ENCODE measurements around the gene TSPAN15.
"Not testable (repeated sequence)": the region's sequence is repeated elsewhere in the genome, so short reads cannot be mapped to it uniquely, and the experiment has no call there.

The TSPAN15 gene

DNA sequence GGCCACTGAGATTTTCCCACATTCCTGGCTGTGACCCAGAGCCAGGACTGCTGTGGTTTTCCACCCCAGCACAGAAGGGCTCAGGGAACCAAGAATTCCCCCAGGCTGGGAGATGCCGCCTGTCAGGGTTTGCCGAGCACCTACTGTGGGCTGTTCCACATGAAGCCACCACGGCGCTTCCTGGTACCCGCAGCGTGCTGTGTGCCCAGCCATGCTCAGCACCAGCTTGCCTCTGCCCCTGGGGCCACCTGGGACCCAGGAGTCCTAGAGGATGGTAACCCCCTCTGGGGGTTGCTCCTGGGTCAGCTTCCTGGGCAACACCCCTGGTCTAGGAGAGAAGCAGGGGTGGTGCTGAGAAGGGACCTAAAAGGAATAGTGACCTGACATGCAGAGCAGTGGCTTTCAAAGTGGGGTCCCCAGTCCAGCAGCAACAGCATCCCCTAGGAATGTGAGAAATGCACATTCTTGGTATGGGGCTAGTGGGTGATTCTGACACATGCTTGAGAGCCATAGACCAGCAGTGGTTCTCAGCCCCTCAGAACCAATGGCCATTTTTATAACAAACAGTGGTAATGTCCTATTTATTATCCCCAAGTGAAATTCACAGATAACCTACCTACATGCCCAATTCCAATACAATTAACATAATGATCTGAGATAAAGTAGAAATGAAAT, 53.4 kb downstream of the TSPAN15 start:
- no peak for DNase-seq

DNA sequence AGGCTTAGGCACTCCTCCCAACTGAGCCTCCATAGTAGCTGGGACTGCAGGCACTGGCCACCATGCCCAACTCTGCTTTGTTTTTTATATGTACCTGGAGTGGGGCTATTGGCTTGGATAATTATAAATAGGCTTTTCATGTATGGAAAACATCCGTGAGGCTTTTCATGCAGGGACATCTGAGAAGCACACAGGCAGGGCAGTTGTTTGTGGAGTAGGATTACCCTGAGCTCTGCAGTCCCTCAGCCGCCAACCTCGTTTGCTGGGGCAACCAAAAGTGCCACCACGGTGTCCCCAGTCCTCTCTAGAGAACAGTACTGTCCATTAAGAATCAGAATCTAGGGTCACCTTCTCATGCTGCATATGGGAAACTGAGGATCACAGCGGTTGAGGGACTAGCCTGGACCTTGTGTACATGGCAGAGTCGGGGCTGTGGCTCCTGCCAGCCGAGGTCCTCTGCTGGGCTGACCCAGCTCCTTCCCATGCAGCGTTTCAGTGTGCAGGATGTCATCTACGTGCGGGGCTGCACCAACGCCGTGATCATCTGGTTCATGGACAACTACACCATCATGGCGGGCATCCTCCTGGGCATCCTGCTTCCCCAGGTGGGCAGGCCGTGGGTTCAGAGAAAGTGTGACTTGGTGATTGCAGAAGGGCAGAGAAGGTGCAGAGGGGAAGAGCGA, 54.5 kb downstream of the TSPAN15 start:
- DNase-seq: no peak

GRCh38 chr10:69506487-69506833, 55.2 kb downstream of the TSPAN15 start:
- no peak for DNase-seq

- DNase-seq: peak; percentile 9
Observed at GRCh38 chr10:69506834-69507713, 55.8 kb downstream of the TSPAN15 start.

- DNase-seq: no peak
Observed at GRCh38 chr10:69508738-69509340, 57.6 kb downstream of the TSPAN15 start.

DNA sequence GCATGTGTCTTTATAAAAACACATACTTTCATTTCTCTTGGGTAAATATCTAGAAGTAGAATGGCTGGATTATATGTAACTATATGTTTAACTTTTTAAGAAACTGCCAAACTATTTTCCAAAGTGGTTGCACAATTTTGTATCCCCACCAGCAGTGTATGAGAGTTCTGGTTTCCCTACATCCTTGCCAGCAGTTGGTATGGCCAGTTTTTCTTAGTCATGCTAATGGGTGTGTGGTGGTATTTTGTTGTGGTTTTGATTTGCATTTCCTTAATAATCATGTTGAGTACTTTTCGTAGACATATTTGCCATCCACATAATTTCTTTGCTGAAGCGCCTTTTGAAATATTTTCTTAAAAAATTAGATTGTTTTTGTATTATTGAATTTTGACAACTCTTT, 61.6 kb downstream of the TSPAN15 start:
- no peak for DNase-seq

DNA sequence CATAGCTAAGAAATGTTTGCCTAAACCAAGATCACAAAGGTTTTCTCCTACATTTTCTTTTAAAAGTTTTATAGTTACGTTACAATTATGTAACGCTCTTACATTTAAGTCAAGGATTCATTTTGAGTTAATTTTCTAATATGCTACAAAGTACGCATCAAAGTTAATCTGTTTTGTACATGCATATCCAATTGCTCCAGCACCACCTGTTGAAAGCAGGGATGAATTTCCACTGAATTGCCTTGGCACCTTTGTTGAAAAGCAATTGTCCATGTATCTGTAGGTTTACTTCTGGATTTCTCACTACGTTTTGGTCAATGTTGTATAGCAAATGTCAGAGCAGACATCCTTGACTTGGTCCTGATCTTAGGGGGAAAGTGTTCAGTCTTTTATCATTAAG, 62.4 kb downstream of the TSPAN15 start:
- DNase-seq: no peak

DNA sequence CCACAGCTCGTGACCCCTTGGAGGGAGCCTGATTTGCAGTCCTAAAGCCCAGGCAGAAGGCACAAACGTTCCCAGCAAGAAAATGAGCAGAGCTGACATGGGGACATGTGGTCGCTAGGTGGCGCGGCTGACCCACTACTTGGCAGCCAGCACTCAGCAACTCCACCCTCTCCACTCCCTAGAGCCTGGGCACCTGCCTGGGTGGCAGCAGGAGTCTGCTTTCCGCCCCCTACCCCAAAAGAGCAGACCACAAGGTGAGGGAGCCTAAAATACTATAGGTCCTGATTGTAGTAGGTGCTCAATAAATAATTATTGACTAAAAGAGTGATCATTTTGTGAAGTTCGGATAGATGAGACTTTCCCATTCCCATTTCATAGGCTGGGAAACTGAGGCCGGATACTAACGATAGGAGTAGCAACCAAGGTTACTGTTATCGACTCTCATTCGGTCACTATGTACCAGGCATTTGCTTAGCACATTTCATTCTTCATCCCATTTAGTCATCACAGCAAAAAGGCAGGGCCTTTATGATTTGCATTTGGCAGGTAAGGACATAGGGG, 64.5 kb downstream of the TSPAN15 start:
- peak; percentile 70 for DNase-seq

GRCh38 chr10:69516316-69516715, 65.1 kb downstream of the TSPAN15 start:
- DNase-seq: no peak

- no peak for DNase-seq
Observed at GRCh38 chr10:69516796-69517195, 65.5 kb downstream of the TSPAN15 start.

- DNase-seq: no peak
Observed at GRCh38 chr10:69517271-69517848, 66.1 kb downstream of the TSPAN15 start.

DNA sequence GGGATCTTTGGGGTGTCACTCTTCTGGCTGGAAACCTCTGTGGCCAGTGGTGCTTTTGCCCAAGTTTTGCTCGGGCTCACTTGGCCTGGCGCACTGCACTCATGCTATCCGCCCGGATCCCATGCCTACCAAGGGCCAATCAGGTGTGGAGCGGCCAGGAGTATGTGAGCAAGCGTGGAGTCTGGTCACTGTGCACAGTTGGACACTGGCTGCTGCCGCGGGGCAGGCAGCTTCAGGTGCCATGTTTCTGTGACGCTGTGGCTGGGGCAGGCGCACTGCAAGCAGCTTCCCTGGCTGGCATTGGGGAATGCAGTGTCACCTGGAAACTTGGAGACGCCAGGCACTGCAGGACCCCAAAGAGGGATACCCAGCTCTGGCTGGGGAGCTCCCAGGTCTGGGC, 76.7 kb downstream of the TSPAN15 start:
- DNase-seq: no peak

DNA sequence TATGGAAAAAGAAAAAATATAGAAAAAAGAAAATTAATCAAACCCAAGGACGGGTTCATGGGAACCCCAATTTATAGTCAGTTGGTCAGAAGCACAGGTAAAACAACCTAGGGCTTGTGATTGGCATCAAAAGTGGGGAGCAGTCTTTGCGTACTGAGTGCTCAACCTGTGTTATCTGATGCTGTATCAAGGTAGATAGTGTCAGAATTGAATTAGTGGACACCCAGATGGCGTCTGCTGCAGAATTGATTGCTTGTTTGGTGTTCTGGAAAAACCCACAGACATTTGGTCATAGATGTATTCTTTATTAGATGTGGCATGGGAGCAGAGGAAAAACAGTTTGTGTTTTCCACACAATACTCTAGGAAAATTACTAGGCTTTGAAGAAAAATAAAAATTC, 82.4 kb downstream of the TSPAN15 start:
- DNase-seq: no peak

- not testable (repeated sequence) for DNase-seq
Observed at GRCh38 chr10:69536521-69536920, 85.3 kb downstream of the TSPAN15 start.

- no peak for DNase-seq
Observed at GRCh38 chr10:69537449-69537848, 86.2 kb downstream of the TSPAN15 start.

GRCh38 chr10:69538461-69538860, 87.2 kb downstream of the TSPAN15 start:
- DNase-seq: no peak

- no peak for DNase-seq
Observed at GRCh38 chr10:69541463-69541862, 90.2 kb downstream of the TSPAN15 start.

GRCh38 chr10:69549959-69550358, 98.7 kb downstream of the TSPAN15 start:
- DNase-seq: no peak

GRCh38 chr10:69552268-69552667, 101.0 kb downstream of the TSPAN15 start:
- DNase-seq: no peak

DNA sequence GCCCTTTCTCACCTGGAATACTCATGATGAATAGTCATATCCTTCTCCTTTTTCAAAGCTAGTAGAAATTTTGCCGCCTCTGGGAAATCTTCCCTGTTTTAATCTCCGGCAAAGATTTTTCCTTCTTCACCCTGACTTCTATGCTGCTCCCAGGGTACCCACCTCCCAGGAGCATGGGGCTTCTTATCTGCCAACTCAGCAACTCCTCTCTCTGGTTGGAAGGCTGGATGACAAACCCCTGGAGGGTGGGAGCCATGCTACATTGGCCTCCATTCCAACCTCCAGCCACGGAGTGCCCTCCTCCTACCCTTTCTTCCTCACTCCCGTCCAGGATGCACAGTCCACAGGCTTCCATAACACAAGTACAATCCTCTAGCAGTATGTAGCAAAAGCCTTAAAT, 102.1 kb downstream of the TSPAN15 start:
- DNase-seq: no peak

DNA sequence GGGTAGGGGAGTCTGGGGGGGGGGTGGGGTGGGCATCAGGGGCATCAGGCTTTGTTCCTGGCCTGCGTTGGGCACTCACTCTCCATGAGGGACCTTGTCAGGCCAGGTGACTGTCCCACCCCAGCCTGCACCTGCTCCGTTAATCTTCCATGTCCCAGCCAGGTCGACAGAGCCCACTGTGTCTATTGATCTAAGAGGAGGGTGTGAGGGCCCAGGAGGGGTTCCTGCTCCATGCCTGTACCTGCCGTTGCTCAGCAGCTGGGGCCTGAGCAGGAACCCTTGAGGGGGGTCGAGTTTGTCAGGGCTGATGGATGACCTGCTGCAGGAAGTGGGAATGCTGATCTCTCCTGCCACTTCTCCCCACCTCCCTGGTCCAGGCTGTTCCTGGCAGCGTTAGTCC, 103.3 kb downstream of the TSPAN15 start:
- DNase-seq: no peak

Measured in central memory CD4-positive, alpha-beta T cell (primary cell).